Measurements from ENCODE around the gene APLF.

APLF gene, protein sequence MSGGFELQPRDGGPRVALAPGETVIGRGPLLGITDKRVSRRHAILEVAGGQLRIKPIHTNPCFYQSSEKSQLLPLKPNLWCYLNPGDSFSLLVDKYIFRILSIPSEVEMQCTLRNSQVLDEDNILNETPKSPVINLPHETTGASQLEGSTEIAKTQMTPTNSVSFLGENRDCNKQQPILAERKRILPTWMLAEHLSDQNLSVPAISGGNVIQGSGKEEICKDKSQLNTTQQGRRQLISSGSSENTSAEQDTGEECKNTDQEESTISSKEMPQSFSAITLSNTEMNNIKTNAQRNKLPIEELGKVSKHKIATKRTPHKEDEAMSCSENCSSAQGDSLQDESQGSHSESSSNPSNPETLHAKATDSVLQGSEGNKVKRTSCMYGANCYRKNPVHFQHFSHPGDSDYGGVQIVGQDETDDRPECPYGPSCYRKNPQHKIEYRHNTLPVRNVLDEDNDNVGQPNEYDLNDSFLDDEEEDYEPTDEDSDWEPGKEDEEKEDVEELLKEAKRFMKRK

DNA sequence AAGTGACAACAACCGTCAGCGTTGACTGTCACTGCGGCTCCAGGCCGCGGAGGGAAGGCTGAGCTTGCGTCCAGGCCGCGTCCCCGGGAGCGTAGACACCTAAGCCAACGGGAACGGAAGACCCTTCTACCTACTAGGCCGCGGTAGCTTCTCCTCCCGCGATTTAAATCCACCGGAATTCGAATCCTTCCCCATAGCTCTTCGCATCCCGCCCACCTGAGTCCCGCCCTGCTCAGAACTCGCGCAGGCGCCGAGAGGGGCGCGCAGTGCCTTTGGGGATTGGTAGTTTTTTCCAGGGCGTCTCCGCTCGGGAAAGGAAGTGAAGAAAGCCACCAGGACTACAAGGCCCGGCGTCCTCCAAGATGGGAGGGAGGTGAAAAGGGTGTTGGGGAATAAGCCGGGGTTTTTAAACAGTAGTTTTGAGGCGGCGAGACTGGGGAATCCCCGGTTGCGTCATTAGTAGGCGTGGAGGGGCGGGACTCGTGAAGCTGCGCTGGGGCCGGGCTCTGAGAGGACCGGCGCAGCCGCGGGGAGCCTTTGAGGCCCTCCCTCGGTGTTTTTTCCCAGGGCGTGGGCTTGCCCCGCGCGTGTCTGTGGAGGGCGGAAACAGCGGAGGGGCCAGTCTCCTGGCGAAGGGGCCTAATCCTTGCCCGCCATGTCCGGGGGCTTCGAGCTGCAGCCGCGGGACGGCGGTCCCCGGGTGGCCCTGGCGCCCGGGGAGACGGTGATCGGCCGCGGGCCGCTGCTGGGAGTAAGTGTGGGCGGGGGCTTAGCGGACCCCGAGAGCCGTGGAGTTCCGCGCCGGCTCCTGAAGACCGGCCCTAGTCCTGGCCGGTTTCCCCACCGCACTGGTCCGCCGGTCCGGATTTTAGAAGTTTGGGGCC is at the start of gene APLF, which contains the start of gene FBXO48:
Gene APLF, plus strand, starts transcription at position 509 of the 884 bp plus-strand sequence. Its CDS starts 147 bp downstream, at position 656.
Gene FBXO48, minus strand, starts transcription at position 218 of the 884 bp plus-strand sequence. CDS start 2,149 bp downstream, outside the sequence.
- DNase-seq (ENCODE audit: low spot score), result peak; percentile 99

DNA sequence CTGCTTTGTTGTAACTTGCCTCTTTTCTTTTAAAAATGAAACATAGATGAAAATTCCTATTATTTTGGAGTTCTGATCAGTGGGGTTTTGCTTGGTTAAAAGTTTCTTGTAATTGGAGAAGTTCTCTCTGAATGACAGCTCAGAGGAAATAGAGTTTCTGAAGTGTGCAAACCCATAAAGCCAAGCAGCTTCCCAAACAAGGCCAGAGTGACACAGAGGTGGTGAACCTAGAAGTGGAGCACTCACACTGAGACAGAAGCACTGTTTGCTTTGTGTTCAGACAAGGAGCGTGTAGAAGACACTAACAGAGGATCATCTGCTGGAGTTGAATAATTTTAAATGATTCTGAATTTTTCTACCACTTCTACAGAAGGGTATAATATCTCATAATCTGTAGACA is 49.5 kb upstream of the APLF start:
- DNase-seq (ENCODE audit: low spot score), result no peak

GRCh38 chr2:68418419-68418818 is 49.0 kb upstream of the APLF start:
- no peak for DNase-seq (ENCODE audit: low spot score)

DNA sequence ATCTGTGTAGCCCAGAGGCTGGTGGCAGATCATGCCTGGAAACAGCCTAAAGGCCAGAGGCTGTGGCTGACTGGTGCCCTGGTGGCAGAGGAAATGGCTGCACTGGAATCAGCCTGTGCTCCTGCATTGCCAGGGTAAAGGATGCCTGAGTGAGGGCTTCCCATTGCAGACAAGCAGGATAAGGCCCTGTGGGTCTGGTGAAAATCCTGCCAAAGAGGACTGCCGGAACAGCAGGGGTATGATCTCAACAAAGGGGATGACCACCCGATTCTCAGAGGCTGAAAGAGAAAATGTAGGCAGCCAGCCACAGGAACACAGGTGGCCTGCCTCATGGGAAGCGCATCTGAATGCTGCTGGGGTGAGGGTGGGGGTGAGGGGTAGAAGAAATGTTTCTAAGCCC is 48.5 kb upstream of the APLF start:
- no peak for DNase-seq (ENCODE audit: low spot score)

- DNase-seq (ENCODE audit: low spot score), result no peak
Measured at GRCh38 chr2:68420254-68420910, 47.0 kb upstream of the APLF start.

GRCh38 chr2:68423966-68424650 is 43.3 kb upstream of the APLF start:
- no peak for DNase-seq (ENCODE audit: low spot score)

DNA sequence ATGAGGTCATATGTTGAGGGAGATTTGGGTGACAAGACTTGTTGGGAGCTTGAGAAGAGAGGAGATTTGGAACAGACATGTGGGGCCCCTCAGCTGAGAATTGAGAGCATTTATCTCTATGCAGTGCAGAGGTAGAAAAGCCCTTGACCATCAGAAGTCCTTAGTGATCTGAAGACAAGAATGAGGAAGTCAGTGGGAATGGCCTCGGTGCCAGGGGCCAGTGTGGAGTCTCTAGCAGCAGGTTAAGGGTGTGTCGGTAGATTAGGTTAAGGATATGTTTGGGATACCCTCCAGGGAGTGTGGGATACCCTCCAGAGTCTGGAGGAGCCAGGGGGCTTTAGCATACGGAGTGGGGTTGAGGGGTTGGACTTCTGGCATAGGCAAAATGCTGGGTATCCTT is 41.9 kb upstream of the APLF start:
- DNase-seq (ENCODE audit: low spot score), result no peak

- DNase-seq (ENCODE audit: low spot score), result no peak
Measured at GRCh38 chr2:68426446-68426845, 40.9 kb upstream of the APLF start.

- DNase-seq (ENCODE audit: low spot score), result no peak
Measured at GRCh38 chr2:68426848-68427579, 40.4 kb upstream of the APLF start.

DNA sequence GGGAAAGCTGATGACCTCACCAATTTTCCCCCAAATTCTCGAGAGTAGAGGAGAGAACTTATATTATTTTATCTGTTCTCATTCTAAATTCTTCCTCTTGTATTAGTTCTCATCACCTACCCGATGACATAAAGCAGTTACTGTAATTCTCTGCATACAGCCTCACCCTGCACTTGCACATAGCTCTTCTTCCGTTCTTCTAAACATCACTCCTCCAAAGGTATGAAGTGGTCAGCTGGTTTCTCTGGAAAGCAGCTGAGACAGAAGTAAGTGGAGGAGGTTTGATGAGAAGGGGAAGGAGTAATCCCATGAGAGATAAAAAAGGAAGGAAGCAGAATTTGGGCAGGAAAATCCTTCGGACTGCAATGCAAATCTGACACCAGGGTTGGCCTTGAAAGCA is 39.3 kb upstream of the APLF start:
- DNase-seq (ENCODE audit: low spot score), result no peak

DNA sequence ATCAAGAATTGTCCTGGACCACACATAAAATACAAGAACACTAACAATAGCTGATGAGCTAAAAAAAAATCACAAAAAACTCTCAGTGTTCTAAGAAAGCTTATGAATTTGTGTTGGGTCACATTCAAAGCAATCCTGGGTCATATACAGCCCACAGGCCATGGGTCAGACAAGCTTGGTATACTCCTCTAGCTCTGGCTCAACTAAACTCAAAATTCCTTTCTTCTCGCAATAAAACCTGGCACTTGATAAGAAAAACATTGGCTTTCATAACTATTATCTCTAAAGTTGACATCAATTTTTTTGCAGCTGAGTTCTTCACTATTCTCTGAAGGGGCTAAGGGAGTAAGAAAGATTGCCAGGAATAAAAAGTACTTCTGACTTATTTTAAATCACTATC is 38.6 kb upstream of the APLF start:
- DNase-seq (ENCODE audit: low spot score), result no peak

- DNase-seq (ENCODE audit: low spot score), result no peak
Measured at GRCh38 chr2:68429311-68429826, 38.0 kb upstream of the APLF start.

DNA sequence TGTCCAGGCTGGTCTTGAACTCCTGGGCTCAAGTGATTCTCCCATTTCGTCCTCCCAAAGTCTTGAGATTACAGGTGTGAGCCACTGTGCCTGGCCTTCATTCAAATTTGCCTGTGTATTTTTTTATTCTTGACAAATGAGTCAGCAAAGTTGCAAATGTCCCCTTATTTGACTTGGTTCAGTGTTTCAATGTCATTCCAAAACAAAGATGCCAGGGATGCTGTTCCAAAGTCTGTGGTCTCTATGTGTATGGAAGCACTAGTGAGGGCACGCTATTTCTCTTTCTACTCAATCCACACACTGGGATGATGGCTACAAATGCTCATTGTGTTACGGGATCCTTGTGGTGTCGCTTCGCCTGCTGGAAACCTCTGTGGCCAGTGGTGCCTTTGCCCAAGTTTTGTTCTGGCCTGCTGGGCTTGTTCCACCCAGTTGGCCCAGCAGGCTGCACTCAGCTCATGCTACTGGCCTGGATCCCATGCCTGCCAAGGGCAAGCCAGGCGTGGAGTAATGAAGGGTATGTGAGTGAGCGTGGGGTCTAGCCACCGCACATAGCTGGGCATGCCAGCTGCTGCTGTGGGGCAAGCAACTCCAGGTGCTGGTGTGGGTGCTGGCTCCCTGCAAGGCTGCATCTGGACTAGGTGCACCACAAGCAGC is 35.9 kb upstream of the APLF start:
- DNase-seq (ENCODE audit: low spot score), result no peak

DNA sequence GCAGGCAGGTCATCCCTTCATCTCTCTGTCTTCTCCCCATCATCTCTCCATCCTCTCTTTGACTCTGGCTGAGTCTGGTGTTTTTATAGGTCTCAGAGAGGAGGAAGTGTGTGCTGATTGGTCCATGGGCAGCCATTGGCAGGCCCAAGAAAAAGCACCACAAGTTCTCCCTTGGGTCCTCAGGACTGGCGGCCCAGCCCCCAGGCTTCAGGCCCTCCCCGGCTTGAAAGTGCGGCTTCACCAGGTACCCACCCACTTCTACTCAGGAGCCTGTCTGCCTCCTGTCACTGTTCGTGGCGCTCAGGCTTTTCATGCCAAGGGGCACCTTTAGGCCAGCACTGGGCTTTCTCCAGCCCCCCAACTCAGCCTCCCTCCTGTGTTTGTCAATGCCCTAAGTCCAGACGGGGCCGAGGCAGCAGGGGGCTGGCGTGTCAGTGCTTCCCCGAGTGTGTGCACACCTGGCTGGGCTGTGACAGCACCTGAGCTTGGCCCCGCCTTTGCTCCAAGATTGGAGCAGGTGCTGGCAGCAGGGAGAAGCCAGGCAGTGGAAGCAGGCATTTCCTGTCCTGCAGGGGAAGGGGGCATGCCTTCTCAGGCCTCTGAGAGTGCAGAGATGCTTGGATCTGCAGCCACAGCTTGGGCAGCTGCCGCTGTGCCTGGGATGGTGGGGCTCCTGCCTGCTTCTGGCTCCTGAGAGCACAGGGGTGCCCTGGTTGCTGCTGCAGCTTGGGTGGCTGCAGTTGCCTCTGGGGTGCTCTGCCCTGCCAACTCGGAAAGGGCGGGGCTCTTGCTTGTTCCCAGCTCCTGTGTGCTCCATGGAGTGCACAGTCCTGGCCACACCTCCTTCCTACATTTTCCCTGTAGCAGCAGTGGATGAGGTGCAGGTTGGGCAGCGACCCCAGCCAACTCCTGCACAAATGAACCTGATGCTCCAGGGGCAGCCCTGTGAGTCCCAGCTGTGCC is 34.4 kb upstream of the APLF start:
- no peak for DNase-seq (ENCODE audit: low spot score)

GRCh38 chr2:68434981-68435380 is 32.4 kb upstream of the APLF start:
- no peak for DNase-seq (ENCODE audit: low spot score)

DNA sequence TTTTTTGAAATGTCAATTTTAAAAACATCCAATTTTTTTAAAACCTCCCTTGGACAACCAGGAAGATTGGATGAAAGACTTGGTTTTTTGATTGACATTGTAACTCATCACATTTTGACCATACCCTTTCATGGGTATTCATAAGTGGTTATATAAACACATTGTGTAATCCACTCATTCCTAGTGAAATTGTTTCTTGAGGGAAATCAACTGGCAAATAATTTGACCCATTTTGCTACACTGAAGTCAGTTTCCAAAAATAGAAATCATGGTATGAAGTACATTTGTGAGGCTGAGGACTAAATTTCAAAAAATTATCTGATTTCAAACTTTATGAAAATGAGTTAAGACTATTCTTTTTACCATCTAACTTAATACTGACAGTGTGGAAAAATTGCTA is 31.8 kb upstream of the APLF start:
- no peak for DNase-seq (ENCODE audit: low spot score)

GRCh38 chr2:68436270-68436669 is 31.1 kb upstream of the APLF start:
- DNase-seq (ENCODE audit: low spot score), result no peak

DNA sequence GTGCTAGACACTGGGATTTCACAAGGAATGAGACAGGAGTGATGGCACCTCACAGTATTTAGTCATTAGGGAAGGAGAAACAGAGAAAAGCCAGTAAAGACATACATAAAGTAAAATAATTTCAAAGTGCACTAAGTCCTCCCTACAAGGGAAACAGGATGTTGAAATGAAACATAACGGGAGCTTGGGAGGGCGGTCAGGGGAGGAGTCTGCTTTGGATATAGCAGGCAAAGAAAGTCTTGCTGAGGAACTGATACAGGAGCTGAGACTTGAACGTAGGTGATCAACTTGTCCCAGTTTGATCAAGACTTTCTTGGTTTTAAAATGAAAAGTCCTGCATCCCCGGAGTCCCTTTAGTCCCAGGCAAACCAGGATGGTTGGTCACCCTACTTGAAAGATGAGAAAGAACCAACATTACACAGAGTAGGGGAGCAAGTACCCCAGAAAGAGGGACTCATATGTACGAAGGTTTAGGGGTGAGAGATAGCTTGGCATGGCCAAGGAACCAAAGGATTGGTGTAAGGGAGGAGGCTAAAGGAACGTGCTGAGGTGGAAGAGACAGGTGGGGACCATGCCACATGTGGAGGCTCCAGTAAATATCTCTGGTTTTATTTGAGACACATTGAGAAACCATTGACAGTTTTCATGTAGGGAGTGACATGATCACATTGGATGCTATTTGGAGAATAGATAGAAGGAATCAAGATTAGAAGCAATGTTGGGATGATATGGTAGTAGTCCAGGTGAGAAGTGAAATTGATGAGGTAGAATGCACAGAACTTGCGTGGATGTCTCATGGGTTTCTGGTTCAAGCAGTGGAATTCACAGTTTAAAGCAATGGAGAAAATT is 28.7 kb upstream of the APLF start:
- DNase-seq (ENCODE audit: low spot score), result no peak
